GM12872 (cell line): ENCODE data around the gene ADAM17.

Experiments used
- CTCF ChIP-seq: IDR thresholded peaks from 3 replicates; pipeline ENCODE4 v1.5.1; 2011; ENCODE audit warnings: low read depth, mild to moderate bottlenecking, low read length, moderate library complexity; ENCODE audit not compliant: insufficient read depth

Gene ADAM17

GRCh38 chr2:9473985-9474360, 81.7 kb downstream of the ADAM17 start:
- no peak for TF ChIP-seq CTCF

- TF ChIP-seq CTCF, result peak; percentile 43; the same call in 2 of the 3 replicates
Observed at GRCh38 chr2:9473308-9473984, 82.2 kb downstream of the ADAM17 start.

GRCh38 chr2:9472511-9472910, 83.1 kb downstream of the ADAM17 start:
- no peak for TF ChIP-seq CTCF

DNA sequence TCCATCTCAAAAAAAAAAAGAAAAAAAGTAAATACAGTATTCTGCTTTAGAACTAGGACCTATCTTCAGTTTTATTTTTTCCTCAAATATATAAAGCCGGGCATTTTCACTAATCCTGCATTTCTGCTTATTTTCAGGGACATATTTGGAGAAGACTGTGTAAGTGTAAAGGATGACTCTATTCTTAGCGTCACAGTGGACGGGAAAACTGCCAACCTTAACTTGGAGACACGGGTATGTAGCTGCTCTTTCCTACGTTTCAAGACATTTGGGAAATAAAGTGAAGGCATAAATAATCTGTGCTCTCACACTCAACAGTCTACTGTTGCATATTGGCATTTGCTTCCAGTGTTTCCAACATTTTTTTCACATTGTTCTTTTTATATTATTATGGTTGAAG, 84.4 kb downstream of the ADAM17 start:
- no peak for TF ChIP-seq CTCF

DNA sequence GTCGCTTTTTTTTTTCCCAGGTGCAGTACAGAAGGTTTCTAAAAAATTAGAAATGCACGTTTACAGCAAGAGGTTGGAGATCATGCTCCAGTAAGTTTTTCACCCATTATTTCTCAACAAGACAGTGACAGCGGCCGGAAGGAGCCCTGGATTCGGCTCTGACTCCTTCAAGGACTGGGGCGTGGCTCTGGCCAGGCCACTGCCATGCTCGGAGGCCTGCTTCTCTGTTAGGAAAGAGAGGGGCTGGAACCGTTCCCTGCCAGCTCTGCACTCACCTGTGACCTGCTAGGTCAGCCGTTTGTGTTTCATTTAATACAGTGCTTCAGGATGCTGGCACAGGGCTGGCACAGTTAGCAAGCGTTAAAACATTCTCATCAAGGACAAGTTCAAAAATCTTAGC, 87.9 kb downstream of the ADAM17 start:
- TF ChIP-seq CTCF, result no peak

- no peak for TF ChIP-seq CTCF
Observed at GRCh38 chr2:9466147-9466683, 89.4 kb downstream of the ADAM17 start.

GRCh38 chr2:9465170-9465569, 90.5 kb downstream of the ADAM17 start:
- TF ChIP-seq CTCF, result no peak
